Astrocyte of the spinal cord (primary cell): Measurements from ENCODE around the gene DGKG.
A peak's percentile ranks its signal among the peaks of the same experiment; 100 is the strongest.

ENCODE experiments used
- DNase-seq: peaks from one replicate; pipeline ENCODE4 v3.0.0; 2011; ENCODE audit warnings: low read depth, low spot score
- H3K4me3 ChIP-seq: 2 replicates; pipeline ENCODE4 v1.5.1; 2011; ENCODE audit warnings: low read depth, mild to moderate bottlenecking, low read length, moderate library complexity
- CTCF ChIP-seq: IDR thresholded peaks from 2 replicates; pipeline ENCODE4 v1.5.1; 2012; ENCODE audit warnings: low read depth, mild to moderate bottlenecking, low read length, inconsistent platforms
- in situ Hi-C: cut with HindIII; loops from 2 replicates; pipeline ENCODE4 v1.10.0; 2017; ENCODE audit warnings: low sequenced_read_pairs

The DGKG gene

GRCh38 chr3:186209810-186210752 is 152.0 kb downstream of the DGKG start:
- TF ChIP-seq CTCF: no peak

GRCh38 chr3:186208296-186208989 is 153.6 kb downstream of the DGKG start:
- DNase-seq: no peak
- no peak overlapping the region for H3K4me3 ChIP-seq
- no peak for TF ChIP-seq CTCF
- in situ Hi-C loops: no loop called here

More at GRCh38 chr3:186209810-186210752, 152.0 kb downstream of the DGKG start:
- in situ Hi-C loops: no loop called here
- peak; percentile 84 for DNase-seq
- no peak overlapping the region for H3K4me3 ChIP-seq

- no peak for DNase-seq
- no peak overlapping the region for H3K4me3 ChIP-seq
- in situ Hi-C loops: no loop called here
- no peak for TF ChIP-seq CTCF
Observed at GRCh38 chr3:186207515-186207914, 154.5 kb downstream of the DGKG start.

- H3K4me3 ChIP-seq: no peak overlapping the region
- in situ Hi-C loops: no loop called here
- TF ChIP-seq CTCF: no peak
- no peak for DNase-seq
Observed at GRCh38 chr3:186200726-186201125, 161.3 kb downstream of the DGKG start.

- in situ Hi-C loops: no loop called here
- TF ChIP-seq CTCF: no peak
- no peak overlapping the region for H3K4me3 ChIP-seq
- no peak for DNase-seq
Observed at GRCh38 chr3:186198442-186198841, 163.6 kb downstream of the DGKG start.

GRCh38 chr3:186194451-186194811 is 167.6 kb downstream of the DGKG start:
- H3K4me3 ChIP-seq: no peak overlapping the region
- no peak for TF ChIP-seq CTCF
- in situ Hi-C loops: no loop called here
- DNase-seq: no peak
